Measurements from ENCODE around the gene DVL1. TPM values are rescaled to one million over a fixed set of nuclear protein-coding genes. Genes with fewer than 3 reads are reported as not detected.

The DVL1 gene
- total RNA-seq, 6 experiments from 2014 or later, result 73.8 to 96.6 (median 74.5) TPM

GRCh38 chr1:1347663-1348419 is 1.4 kb downstream of the DVL1 start:
- H3K4me3 Mint-ChIP-seq, result peak overlapping the region; percentile 91
- no peaks in the 10 kb centered on the region for H3K9me3 Mint-ChIP-seq
- no peak for TF ChIP-seq CTCF (IDR thresholded peaks at IDR 0.05)
- H3K4me1 Mint-ChIP-seq (ENCODE audit: low read depth), result peaks cover 40% of the 10 kb centered on the region
- H3K27me3 Mint-ChIP-seq (ENCODE audit: insufficient read depth), result peaks cover 15% of the 10 kb centered on the region
- H3K27ac Mint-ChIP-seq, result peak overlapping the region; percentile 89
- no peak for DNase-seq
- peaks cover 8% of the 10 kb centered on the region for H3K36me3 Mint-ChIP-seq (ENCODE audit: low read depth)

GRCh38 chr1:1347026-1347595 is 2.1 kb downstream of the DVL1 start:
- no peak for TF ChIP-seq CTCF (IDR thresholded peaks at IDR 0.05)
- peak overlapping the region; percentile 91 for H3K4me3 Mint-ChIP-seq
- H3K27me3 Mint-ChIP-seq (ENCODE audit: insufficient read depth), result peaks cover 7% of the 10 kb centered on the region
- no peak for DNase-seq
- H3K27ac Mint-ChIP-seq, result peak overlapping the region; percentile 89
- peaks cover under 1% of the 10 kb centered on the region; the same call in 1 of the 2 replicates for H3K36me3 Mint-ChIP-seq (ENCODE audit: low read depth)
- peaks cover 32% of the 10 kb centered on the region for H3K4me1 Mint-ChIP-seq (ENCODE audit: low read depth)
- H3K9me3 Mint-ChIP-seq, result no peaks in the 10 kb centered on the region

DNA sequence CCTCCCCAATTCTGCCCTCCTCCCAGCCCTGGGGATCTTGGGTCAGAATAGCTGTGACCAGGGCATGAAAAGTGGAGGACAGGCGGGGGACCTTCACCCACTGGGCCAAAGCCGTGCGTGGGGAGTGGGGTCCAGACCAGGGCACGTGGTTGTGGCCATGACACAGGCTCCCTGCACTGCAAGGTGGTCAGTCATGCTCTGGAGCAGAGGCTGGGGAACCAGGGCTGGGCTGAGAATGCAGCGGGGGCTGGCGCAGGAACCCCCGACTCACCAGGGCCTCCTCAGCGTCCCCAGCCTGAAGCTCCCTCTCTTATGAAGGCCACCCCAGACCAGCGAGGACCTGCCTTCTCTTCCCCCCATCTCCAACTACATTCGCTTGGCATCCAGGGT is 2.7 kb downstream of the DVL1 start:
- H3K27ac Mint-ChIP-seq, result peak overlapping the region; percentile 89
- no peak for TF ChIP-seq CTCF (IDR thresholded peaks at IDR 0.05)
- no peaks in the 10 kb centered on the region for H3K36me3 Mint-ChIP-seq (ENCODE audit: low read depth)
- no peak for DNase-seq
- H3K9me3 Mint-ChIP-seq, result no peaks in the 10 kb centered on the region
- peak overlapping the region; percentile 91 for H3K4me3 Mint-ChIP-seq
- H3K4me1 Mint-ChIP-seq (ENCODE audit: low read depth), result peaks cover 29% of the 10 kb centered on the region
- H3K27me3 Mint-ChIP-seq (ENCODE audit: insufficient read depth), result peaks cover 5% of the 10 kb centered on the region

GRCh38 chr1:1345860-1346500 is 3.2 kb downstream of the DVL1 start:
- no peaks in the 10 kb centered on the region for H3K9me3 Mint-ChIP-seq
- peaks cover 4% of the 10 kb centered on the region for H3K36me3 Mint-ChIP-seq (ENCODE audit: low read depth)
- peak overlapping the region; percentile 91 for H3K4me3 Mint-ChIP-seq
- H3K4me1 Mint-ChIP-seq (ENCODE audit: low read depth), result peaks cover 29% of the 10 kb centered on the region
- peak overlapping the region; percentile 89 for H3K27ac Mint-ChIP-seq
- DNase-seq, result no peak
- peaks cover 5% of the 10 kb centered on the region for H3K27me3 Mint-ChIP-seq (ENCODE audit: insufficient read depth)
- no peak for TF ChIP-seq CTCF (IDR thresholded peaks at IDR 0.05)

GRCh38 chr1:1345384-1345783 is 3.8 kb downstream of the DVL1 start:
- Mint-ChIP-seq H3K27me3 (ENCODE audit: insufficient read depth) (peaks cover 7% of the 10 kb centered on the region), H3K4me3 (peak overlapping the region; percentile 91; the same call in 1 of the 2 replicates), H3K27ac (peak overlapping the region; percentile 89), H3K9me3 (no peaks in the 10 kb centered on the region), H3K4me1 (ENCODE audit: low read depth) (peaks cover 29% of the 10 kb centered on the region), H3K36me3 (ENCODE audit: low read depth) (peaks cover 10% of the 10 kb centered on the region)
- DNase-seq, result no peak
- no peak for TF ChIP-seq CTCF (IDR thresholded peaks at IDR 0.05)
